ENCODE results near the gene PARD3B.

GRCh38 chr2:205612636-205613035, 1067.4 kb downstream of the PARD3B start:
- TF ChIP-seq EZH2 (IDR thresholded peaks at IDR 0.05; ENCODE audit: low read depth, unreplicated experiment) (no peak), POLR2AphosphoS5 (IDR thresholded peaks at IDR 0.05; ENCODE audit: low read depth) (no peak), CREB1 (CRISPR knock-in tag; IDR thresholded peaks at IDR 0.05; ENCODE audit: low read depth) (no peak)
- TF ChIP-seq, protein P1, sequence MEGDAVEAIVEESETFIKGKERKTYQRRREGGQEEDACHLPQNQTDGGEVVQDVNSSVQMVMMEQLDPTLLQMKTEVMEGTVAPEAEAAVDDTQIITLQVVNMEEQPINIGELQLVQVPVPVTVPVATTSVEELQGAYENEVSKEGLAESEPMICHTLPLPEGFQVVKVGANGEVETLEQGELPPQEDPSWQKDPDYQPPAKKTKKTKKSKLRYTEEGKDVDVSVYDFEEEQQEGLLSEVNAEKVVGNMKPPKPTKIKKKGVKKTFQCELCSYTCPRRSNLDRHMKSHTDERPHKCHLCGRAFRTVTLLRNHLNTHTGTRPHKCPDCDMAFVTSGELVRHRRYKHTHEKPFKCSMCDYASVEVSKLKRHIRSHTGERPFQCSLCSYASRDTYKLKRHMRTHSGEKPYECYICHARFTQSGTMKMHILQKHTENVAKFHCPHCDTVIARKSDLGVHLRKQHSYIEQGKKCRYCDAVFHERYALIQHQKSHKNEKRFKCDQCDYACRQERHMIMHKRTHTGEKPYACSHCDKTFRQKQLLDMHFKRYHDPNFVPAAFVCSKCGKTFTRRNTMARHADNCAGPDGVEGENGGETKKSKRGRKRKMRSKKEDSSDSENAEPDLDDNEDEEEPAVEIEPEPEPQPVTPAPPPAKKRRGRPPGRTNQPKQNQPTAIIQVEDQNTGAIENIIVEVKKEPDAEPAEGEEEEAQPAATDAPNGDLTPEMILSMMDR (conservative IDR thresholded peaks at IDR 0.05; ENCODE audit: low read depth in 2 of 2): no peak
